NT2/D1 (cell line): ENCODE data around the gene ZBTB40.

ENCODE experiments used
- YY1 ChIP-seq: IDR thresholded peaks from 2 replicates; pipeline ENCODE4 v1.6.1; 2011; ENCODE audit not compliant: insufficient read length, insufficient read depth
- ZNF274 ChIP-seq: IDR thresholded peaks from 2 replicates; pipeline ENCODE4 v1.6.1; 2011; ENCODE audit warnings: mild to moderate bottlenecking, low read depth, low read length

DNA sequence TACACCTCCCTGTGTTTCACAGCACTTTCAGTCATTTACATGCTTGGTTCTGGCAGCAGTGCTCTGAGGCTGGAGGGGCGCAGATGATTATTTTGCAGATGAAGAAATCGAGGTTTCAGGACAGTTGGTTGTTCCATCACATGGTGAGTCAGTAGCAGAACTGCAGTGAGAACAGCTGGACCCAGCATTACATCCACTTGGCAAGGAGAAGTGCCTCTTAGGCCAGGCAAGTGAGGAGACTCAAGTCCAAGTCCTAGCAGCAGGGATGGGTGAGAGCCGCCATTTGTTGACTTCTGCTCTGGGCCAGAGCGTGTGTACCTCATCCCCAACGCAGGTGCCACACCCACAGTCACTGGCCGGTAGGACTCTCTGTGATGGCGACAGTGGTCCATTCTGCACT is 84.9 kb downstream of the ZBTB40 start:
- TF ChIP-seq ZNF274 (no peak), YY1 (no peak)
